Measurements from ENCODE around the gene PDZD2. TPM values are rescaled to one million over a fixed set of nuclear protein-coding genes. Genes with fewer than 3 reads are reported as not detected.

PDZD2 gene
- total RNA-seq, 1 experiment from 2014 or later = 0.37 TPM

- ChIA-PET CTCF (no interaction called here), POLR2A (no interaction called here), RAD21 (ENCODE audit: low non-redundant PET in 1 of 2, low total read pairs in 2 of 2, uncharacterized antibody in 2 of 2, unreplicated experiment in 2 of 2) (no interaction called here)
- H3K4me2 ChIP-seq (ENCODE audit: low read length) = no peak overlapping the region
- H3K4me1 ChIP-seq (ENCODE audit: control insufficient read depth in 1 of 2, insufficient read depth in 2 of 2, low read length in 2 of 2) = no peaks in the 10 kb centered on the region
- no peaks in the 10 kb centered on the region for H3K9me2 ChIP-seq (ENCODE audit: insufficient read depth)
- H3K4me3 ChIP-seq (replicated peaks in 1 of 2; ENCODE audit: low read depth in 1 of 2, low read length in 2 of 2) = no peak overlapping the region
- no peaks in the 10 kb centered on the region for H3K9me3 ChIP-seq (ENCODE audit: control insufficient read depth in 1 of 2, insufficient read depth in 1 of 2, low read depth in 1 of 2, low read length in 2 of 2)
- no TSS peak for BruUV-seq (replicated peaks)
- ATAC-seq (no peak), DNase-seq (ENCODE audit: low read depth, low spot score) (no peak)
- H3K79me2 ChIP-seq (ENCODE audit: insufficient read depth, low read length) = no peaks in the 10 kb centered on the region
- no peaks in the 10 kb centered on the region for H4K20me1 ChIP-seq (ENCODE audit: insufficient read depth)
- H3K27ac ChIP-seq (ENCODE audit: low read depth, low read length) = no peak overlapping the region
- no peak overlapping the region for H3K9ac ChIP-seq (ENCODE audit: low read length)
- no peaks in the 10 kb centered on the region for H3K27me3 ChIP-seq (ENCODE audit: insufficient read depth, low read length)
- TF ChIP-seq ELF1 (IDR thresholded peaks at IDR 0.05; ENCODE audit: borderline replicate concordance, low read depth) (no peak), SP1 (IDR thresholded peaks at IDR 0.05; ENCODE audit: low read depth) (no peak), REST (IDR thresholded peaks at IDR 0.05; ENCODE audit: low read depth) (no peak), JUND (IDR thresholded peaks at IDR 0.05) (no peak), POLR2AphosphoS5 (IDR thresholded peaks at IDR 0.05; ENCODE audit: low read depth, low read length) (no peak)
- TF ChIP-seq, protein P1, sequence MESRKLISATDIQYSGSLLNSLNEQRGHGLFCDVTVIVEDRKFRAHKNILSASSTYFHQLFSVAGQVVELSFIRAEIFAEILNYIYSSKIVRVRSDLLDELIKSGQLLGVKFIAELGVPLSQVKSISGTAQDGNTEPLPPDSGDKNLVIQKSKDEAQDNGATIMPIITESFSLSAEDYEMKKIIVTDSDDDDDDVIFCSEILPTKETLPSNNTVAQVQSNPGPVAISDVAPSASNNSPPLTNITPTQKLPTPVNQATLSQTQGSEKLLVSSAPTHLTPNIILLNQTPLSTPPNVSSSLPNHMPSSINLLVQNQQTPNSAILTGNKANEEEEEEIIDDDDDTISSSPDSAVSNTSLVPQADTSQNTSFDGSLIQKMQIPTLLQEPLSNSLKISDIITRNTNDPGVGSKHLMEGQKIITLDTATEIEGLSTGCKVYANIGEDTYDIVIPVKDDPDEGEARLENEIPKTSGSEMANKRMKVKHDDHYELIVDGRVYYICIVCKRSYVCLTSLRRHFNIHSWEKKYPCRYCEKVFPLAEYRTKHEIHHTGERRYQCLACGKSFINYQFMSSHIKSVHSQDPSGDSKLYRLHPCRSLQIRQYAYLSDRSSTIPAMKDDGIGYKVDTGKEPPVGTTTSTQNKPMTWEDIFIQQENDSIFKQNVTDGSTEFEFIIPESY (IDR thresholded peaks at IDR 0.05; ENCODE audit: extremely low read depth, insufficient replicate concordance, low read length) = no peak
- TF ChIP-seq, protein P2, sequence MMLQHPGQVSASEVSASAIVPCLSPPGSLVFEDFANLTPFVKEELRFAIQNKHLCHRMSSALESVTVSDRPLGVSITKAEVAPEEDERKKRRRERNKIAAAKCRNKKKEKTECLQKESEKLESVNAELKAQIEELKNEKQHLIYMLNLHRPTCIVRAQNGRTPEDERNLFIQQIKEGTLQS (IDR thresholded peaks at IDR 0.05) = no peak
- no peaks in the 10 kb centered on the region for H3K36me3 ChIP-seq (ENCODE audit: control insufficient read depth in 1 of 2, insufficient read depth in 2 of 2, low read length in 2 of 2)
- intact Hi-C loops (cut with micrococcal nuclease) = no loop called here
- H2AFZ ChIP-seq (ENCODE audit: low read depth, low read length, poor library complexity, severe bottlenecking) = no peak overlapping the region
Observed at GRCh38 chr5:31703757-31704156, 64.8 kb downstream of the PDZD2 start.
